Progenitor cell of endocrine pancreas (in vitro differentiated cells): Measurements from ENCODE around the gene BRPF1. TPM values are rescaled to one million over a fixed set of nuclear protein-coding genes. Genes with fewer than 3 reads are reported as not detected.
"Not testable (repeated sequence)": the region's sequence is repeated elsewhere in the genome, so short reads cannot be mapped to it uniquely, and the experiment has no call there.

Experiments used
- DNase-seq: peaks from one replicate; pipeline ENCODE4 v3.0.0; 2021; ENCODE audit warnings: low spot score; ENCODE audit not compliant: unreplicated experiment
- H3K27ac Mint-ChIP-seq: 2 replicates; pipeline ENCODE4 v1.8.0; 2021; ENCODE audit warnings: mild to moderate bottlenecking, moderate library complexity, mixed read lengths
- H3K27me3 Mint-ChIP-seq: 2 replicates; pipeline ENCODE4 v1.8.0; 2021; ENCODE audit warnings: mixed read lengths
- H3K36me3 Mint-ChIP-seq: 2 replicates; pipeline ENCODE4 v1.8.0; 2022; ENCODE audit warnings: mixed read lengths; ENCODE audit not compliant: insufficient read depth
- H3K4me1 Mint-ChIP-seq: 2 replicates; pipeline ENCODE4 v1.8.0; 2021; ENCODE audit warnings: low read depth, mixed read lengths
- H3K4me3 Mint-ChIP-seq: 2 replicates; pipeline ENCODE4 v1.8.0; 2021; ENCODE audit warnings: low read depth, mild to moderate bottlenecking, moderate library complexity, mixed read lengths
- H3K9me3 Mint-ChIP-seq: 2 replicates; pipeline ENCODE4 v1.8.0; 2021; ENCODE audit warnings: low read depth, mixed read lengths
- total RNA-seq: library from RNA; stranded (reverse); gene quantifications from 2 replicates; pipeline ENCODE4 v1.2.1, GENCODE V29; 2021
- TF ChIP-seq, protein P1 (sequence below): fragments of 200-600 bp; sonication (generic); IDR thresholded peaks from one replicate; pipeline ENCODE4 v1.5.0; 2021; ENCODE audit warnings: antibody characterized with exemption, mild to moderate bottlenecking; ENCODE audit not compliant: unreplicated experiment

Gene BRPF1
- total RNA-seq, 1 donor from 2014 or later: 25.6 TPM

GRCh38 chr3:9768141-9768775 is 36.7 kb downstream of the BRPF1 start:
- Mint-ChIP-seq H3K9me3 (no peaks in the 10 kb centered on the region), H3K27me3 (no peaks in the 10 kb centered on the region), H3K27ac (no peak overlapping the region), H3K4me3 (peak overlapping the region; percentile 80), H3K4me1 (peaks cover 16% of the 10 kb centered on the region), H3K36me3 (peaks cover 2% of the 10 kb centered on the region)
- TF ChIP-seq, protein P1, sequence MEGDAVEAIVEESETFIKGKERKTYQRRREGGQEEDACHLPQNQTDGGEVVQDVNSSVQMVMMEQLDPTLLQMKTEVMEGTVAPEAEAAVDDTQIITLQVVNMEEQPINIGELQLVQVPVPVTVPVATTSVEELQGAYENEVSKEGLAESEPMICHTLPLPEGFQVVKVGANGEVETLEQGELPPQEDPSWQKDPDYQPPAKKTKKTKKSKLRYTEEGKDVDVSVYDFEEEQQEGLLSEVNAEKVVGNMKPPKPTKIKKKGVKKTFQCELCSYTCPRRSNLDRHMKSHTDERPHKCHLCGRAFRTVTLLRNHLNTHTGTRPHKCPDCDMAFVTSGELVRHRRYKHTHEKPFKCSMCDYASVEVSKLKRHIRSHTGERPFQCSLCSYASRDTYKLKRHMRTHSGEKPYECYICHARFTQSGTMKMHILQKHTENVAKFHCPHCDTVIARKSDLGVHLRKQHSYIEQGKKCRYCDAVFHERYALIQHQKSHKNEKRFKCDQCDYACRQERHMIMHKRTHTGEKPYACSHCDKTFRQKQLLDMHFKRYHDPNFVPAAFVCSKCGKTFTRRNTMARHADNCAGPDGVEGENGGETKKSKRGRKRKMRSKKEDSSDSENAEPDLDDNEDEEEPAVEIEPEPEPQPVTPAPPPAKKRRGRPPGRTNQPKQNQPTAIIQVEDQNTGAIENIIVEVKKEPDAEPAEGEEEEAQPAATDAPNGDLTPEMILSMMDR: no peak
- DNase-seq: no peak

- H3K27ac Mint-ChIP-seq: peak overlapping the region; percentile 85
- H3K4me1 Mint-ChIP-seq: peaks cover 16% of the 10 kb centered on the region
- H3K4me3 Mint-ChIP-seq: peak overlapping the region; percentile 80
These were observed 37.5 kb downstream of the BRPF1 start for GRCh38 chr3:9769012-9769411.

GRCh38 chr3:9769426-9770275 is 38.1 kb downstream of the BRPF1 start, which contains the start of gene CAMK1:
TSS of gene CAMK1 (minus strand) at chr3:9769947. CDS start at chr3:9767749, 2,198 bp downstream.
- peak within 1 kb of the TSS; percentile 85 for H3K27ac Mint-ChIP-seq
- H3K4me3 Mint-ChIP-seq: peak within 1 kb of the TSS; percentile 80
- H3K36me3 Mint-ChIP-seq: peaks cover 2% of the 10 kb centered on the region
- no peaks in the 10 kb centered on the region for H3K9me3 Mint-ChIP-seq
- TF ChIP-seq, protein P1: no peak
- no peaks in the 10 kb centered on the region for H3K27me3 Mint-ChIP-seq
- DNase-seq: peak; percentile 54
- H3K4me1 Mint-ChIP-seq: peaks cover 16% of the 10 kb centered on the region

More at GRCh38 chr3:9769012-9769411, 37.5 kb downstream of the BRPF1 start:
- DNase-seq: no peak
- H3K9me3 Mint-ChIP-seq: no peaks in the 10 kb centered on the region
- TF ChIP-seq, protein P1: no peak
- peaks cover 2% of the 10 kb centered on the region for H3K36me3 Mint-ChIP-seq
- H3K27me3 Mint-ChIP-seq: no peaks in the 10 kb centered on the region

GRCh38 chr3:9770276-9770812 is 38.8 kb downstream of the BRPF1 start:
- Mint-ChIP-seq H3K27me3 (no peaks in the 10 kb centered on the region), H3K9me3 (no peaks in the 10 kb centered on the region), H3K4me1 (peaks cover 16% of the 10 kb centered on the region), H3K36me3 (peaks cover 1% of the 10 kb centered on the region), H3K27ac (peak overlapping the region; percentile 80), H3K4me3 (peak overlapping the region; percentile 68)
- TF ChIP-seq, protein P1: no peak
- DNase-seq: no peak

GRCh38 chr3:9771007-9771406 is 39.5 kb downstream of the BRPF1 start:
- DNase-seq, H3K36me3 Mint-ChIP-seq, H3K27me3 Mint-ChIP-seq, H3K9me3 Mint-ChIP-seq: not testable (repeated sequence)
- H3K4me1 Mint-ChIP-seq: peaks cover 16% of the 10 kb centered on the region
- H3K27ac Mint-ChIP-seq: peak overlapping the region; percentile 80
- peak overlapping the region; percentile 68 for H3K4me3 Mint-ChIP-seq
